ENCODE measurements around the gene NLRC5.

The NLRC5 gene

DNA sequence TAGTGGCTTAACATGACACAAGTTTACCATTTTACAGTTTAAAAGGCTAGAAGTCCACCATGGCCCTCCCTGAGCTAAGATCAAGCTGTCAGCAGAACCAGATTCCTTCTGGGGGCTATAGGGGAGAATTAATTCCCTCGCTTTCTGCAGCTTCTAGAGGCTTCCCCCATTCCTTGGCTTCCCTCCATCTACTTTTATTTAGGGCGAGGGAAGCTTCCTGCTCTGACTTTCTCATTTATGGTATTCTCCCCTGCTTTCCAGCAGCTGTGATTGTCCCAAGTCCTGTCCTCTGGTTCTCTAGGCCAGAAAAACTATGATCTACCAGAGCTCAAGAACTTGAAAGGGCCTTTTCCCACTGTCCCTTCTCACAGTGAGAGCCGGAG, 23.3 kb upstream of the NLRC5 start:
- Histone ChIP-seq H3K4me1 (ENCODE audit: insufficient read depth, low read length, severe bottlenecking) (peaks cover 3% of the 10 kb centered on the region), H4K20me1 (ENCODE audit: insufficient read depth, low read length) (no peaks in the 10 kb centered on the region), H3K4me3 (ENCODE audit: low read depth, low read length, poor library complexity, severe bottlenecking) (no peak overlapping the region), H3F3A (ENCODE audit: insufficient read depth, low read length) (no peaks in the 10 kb centered on the region), H3K79me2 (ENCODE audit: insufficient read depth, low read length) (no peaks in the 10 kb centered on the region), H3K4me2 (ENCODE audit: low read length) (no peak overlapping the region), H3K9me3 (ENCODE audit: low read length) (no peaks in the 10 kb centered on the region), H3K9me2 (ENCODE audit: low read depth, low read length) (no peaks in the 10 kb centered on the region), H3K27me3 (ENCODE audit: insufficient read depth, low read length) (no peaks in the 10 kb centered on the region), H3K36me3 (ENCODE audit: insufficient read depth, low read length) (no peaks in the 10 kb centered on the region), H3K9ac (ENCODE audit: low read length) (no peak overlapping the region), H3K27ac (ENCODE audit: low read depth, low read length, poor library complexity, severe bottlenecking) (no peak overlapping the region), H2AFZ (ENCODE audit: low read length) (no peak overlapping the region)
- TF ChIP-seq, protein P1, sequence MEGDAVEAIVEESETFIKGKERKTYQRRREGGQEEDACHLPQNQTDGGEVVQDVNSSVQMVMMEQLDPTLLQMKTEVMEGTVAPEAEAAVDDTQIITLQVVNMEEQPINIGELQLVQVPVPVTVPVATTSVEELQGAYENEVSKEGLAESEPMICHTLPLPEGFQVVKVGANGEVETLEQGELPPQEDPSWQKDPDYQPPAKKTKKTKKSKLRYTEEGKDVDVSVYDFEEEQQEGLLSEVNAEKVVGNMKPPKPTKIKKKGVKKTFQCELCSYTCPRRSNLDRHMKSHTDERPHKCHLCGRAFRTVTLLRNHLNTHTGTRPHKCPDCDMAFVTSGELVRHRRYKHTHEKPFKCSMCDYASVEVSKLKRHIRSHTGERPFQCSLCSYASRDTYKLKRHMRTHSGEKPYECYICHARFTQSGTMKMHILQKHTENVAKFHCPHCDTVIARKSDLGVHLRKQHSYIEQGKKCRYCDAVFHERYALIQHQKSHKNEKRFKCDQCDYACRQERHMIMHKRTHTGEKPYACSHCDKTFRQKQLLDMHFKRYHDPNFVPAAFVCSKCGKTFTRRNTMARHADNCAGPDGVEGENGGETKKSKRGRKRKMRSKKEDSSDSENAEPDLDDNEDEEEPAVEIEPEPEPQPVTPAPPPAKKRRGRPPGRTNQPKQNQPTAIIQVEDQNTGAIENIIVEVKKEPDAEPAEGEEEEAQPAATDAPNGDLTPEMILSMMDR (IDR thresholded peaks at IDR 0.05; ENCODE audit: low read length): no peak
- no peak for TF ChIP-seq EZH2 (IDR thresholded peaks at IDR 0.05; ENCODE audit: borderline replicate concordance, low read length)

DNA sequence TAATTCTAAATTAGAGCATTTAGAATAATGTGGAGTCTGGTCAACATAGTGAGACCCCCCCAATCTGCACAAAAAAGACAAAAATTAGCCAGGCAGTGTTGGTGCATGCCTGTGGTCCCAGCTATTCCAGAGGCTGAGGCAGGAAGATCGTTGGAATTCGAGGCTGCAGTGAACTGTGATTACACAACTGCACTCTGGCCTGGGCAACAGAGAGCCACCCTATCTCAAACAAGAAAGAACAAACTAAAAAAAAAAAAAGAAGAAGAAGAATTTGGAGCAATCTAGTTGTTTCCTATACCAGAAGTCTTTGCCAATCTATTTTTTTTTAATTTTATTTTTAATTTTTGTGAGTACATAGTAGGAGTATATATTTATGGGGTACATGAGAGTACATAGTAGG, 21.6 kb upstream of the NLRC5 start:
- Histone ChIP-seq H3F3A (ENCODE audit: insufficient read depth, low read length) (no peaks in the 10 kb centered on the region), H3K4me1 (ENCODE audit: insufficient read depth, low read length, severe bottlenecking) (peaks cover 3% of the 10 kb centered on the region), H3K27me3 (ENCODE audit: insufficient read depth, low read length) (no peaks in the 10 kb centered on the region), H3K4me3 (ENCODE audit: low read depth, low read length, poor library complexity, severe bottlenecking) (no peak overlapping the region), H4K20me1 (ENCODE audit: insufficient read depth, low read length) (no peaks in the 10 kb centered on the region), H3K9me3 (ENCODE audit: low read length) (no peaks in the 10 kb centered on the region), H3K9me2 (ENCODE audit: low read depth, low read length) (no peaks in the 10 kb centered on the region), H3K79me2 (ENCODE audit: insufficient read depth, low read length) (no peaks in the 10 kb centered on the region), H3K4me2 (ENCODE audit: low read length) (no peak overlapping the region), H3K27ac (ENCODE audit: low read depth, low read length, poor library complexity, severe bottlenecking) (no peak overlapping the region), H3K36me3 (ENCODE audit: insufficient read depth, low read length) (no peaks in the 10 kb centered on the region), H3K9ac (ENCODE audit: low read length) (no peak overlapping the region), H2AFZ (ENCODE audit: low read length) (no peak overlapping the region)
- no peak for TF ChIP-seq EZH2 (IDR thresholded peaks at IDR 0.05; ENCODE audit: borderline replicate concordance, low read length)
- TF ChIP-seq, protein P1 (IDR thresholded peaks at IDR 0.05; ENCODE audit: low read length): no peak

DNA sequence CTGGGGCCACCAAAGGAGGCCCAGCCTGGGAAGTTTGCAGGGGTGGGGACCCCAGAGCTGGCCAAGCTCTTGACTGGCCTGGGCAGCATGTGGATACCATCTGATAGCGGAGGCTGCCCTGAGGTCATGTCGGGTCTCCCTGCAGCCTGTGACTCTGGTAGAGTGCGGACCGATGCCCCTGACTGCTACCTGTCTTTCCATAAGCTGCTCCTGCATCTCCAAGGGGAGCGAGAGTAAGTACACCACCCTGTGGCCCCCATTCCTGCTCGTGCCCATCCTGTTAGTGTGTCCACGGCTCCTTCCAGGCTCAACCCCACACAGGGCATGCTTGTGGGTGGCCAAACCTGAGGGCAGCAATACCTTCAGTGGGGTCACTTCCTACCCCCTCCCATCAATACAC, 19.6 kb upstream of the NLRC5 start:
- Histone ChIP-seq H2AFZ (ENCODE audit: low read length) (no peak overlapping the region), H3K27me3 (ENCODE audit: insufficient read depth, low read length) (no peaks in the 10 kb centered on the region), H3K4me1 (ENCODE audit: insufficient read depth, low read length, severe bottlenecking) (no peaks in the 10 kb centered on the region), H3K36me3 (ENCODE audit: insufficient read depth, low read length) (no peaks in the 10 kb centered on the region), H3K79me2 (ENCODE audit: insufficient read depth, low read length) (no peaks in the 10 kb centered on the region), H3K9me3 (ENCODE audit: low read length) (no peaks in the 10 kb centered on the region), H3K27ac (ENCODE audit: low read depth, low read length, poor library complexity, severe bottlenecking) (no peak overlapping the region), H3K4me3 (ENCODE audit: low read depth, low read length, poor library complexity, severe bottlenecking) (no peak overlapping the region), H3F3A (ENCODE audit: insufficient read depth, low read length) (no peaks in the 10 kb centered on the region), H3K9me2 (ENCODE audit: low read depth, low read length) (no peaks in the 10 kb centered on the region), H3K4me2 (ENCODE audit: low read length) (no peak overlapping the region), H3K9ac (ENCODE audit: low read length) (no peak overlapping the region), H4K20me1 (ENCODE audit: insufficient read depth, low read length) (no peaks in the 10 kb centered on the region)
- TF ChIP-seq, protein P1 (IDR thresholded peaks at IDR 0.05; ENCODE audit: low read length): no peak
- no peak for TF ChIP-seq EZH2 (IDR thresholded peaks at IDR 0.05; ENCODE audit: borderline replicate concordance, low read length)

Measured in OCI-LY1 (cell line).